HCT116 (cell line): Measurements from ENCODE around the gene CRACR2A. TPM values are rescaled to one million over a fixed set of nuclear protein-coding genes. Genes with fewer than 3 reads are reported as not detected.

Experiments used
- ATAC-seq: fragments of 200-7000 bp; cut with Tn5 transposase; 2 replicates; pipeline ENCODE4 v1.9.1; 2020; ENCODE audit warnings: mild to moderate bottlenecking, moderate library complexity
- BruUV-seq: library from RNA; stranded (reverse); fragments of 400-500 nt; replicated peaks from 2 replicates; lab custom pipeline; 2021; lab: Mats Ljungman, UMichigan
- CTCF ChIA-PET: fragments of 300-600 bp; sonication (Branson Sonifier 250); formaldehyde crosslinking; loops from one replicate; lab custom pipeline; 2021; ENCODE audit warnings: antibody characterized with exemption; lab: Charles Lee
- POLR2A ChIA-PET: fragments of 300-600, 350-600 bp; sonication (Branson Sonifier 250); formaldehyde crosslinking; loops from one replicate; lab custom pipeline; 2021; ENCODE audit warnings: antibody characterized with exemption; lab: Charles Lee
- RAD21 ChIA-PET, 2 experiments: fragments of 300-600 bp; sonication (Branson Sonifier 250); formaldehyde crosslinking; loops; one replicate each; lab custom pipeline; 2023; ENCODE audit warnings: low total read pairs in 2 of 2; ENCODE audit not compliant: uncharacterized antibody in 2 of 2, unreplicated experiment in 2 of 2, low non-redundant PET in 1 of 2; lab: Charles Lee
- DNase-seq: peaks from one replicate; pipeline ENCODE4 v3.0.0-alpha.2; 2010; ENCODE audit warnings: low read depth, low spot score
- H2AFZ ChIP-seq: fragments of 200-600 bp; shearing (Covaris generic), sonication (generic); 2 replicates; pipeline ENCODE4 v1.6.1; 2017; ENCODE audit warnings: low read depth, mixed run types, mixed read lengths, antibody characterized with exemption, low read length; ENCODE audit not compliant: poor library complexity, severe bottlenecking
- H3K27ac ChIP-seq: 2 replicates; pipeline ENCODE4 v1.5.1; 2012; ENCODE audit warnings: low read depth, low read length
- H3K27me3 ChIP-seq: fragments of 200-600 bp; sonication (generic); 2 replicates; pipeline ENCODE4 v1.6.1; 2016; ENCODE audit warnings: mixed run types, low read length, mixed read lengths; ENCODE audit not compliant: insufficient read depth
- H3K36me3 ChIP-seq, 2 experiments: fragments of 200-500 bp in 1 of 2; fragments of 200-600 bp in 1 of 2; sonication (Bioruptor generic) in 1 of 2; sonication (generic) in 1 of 2; 2 replicates each; pipeline versions ENCODE4 v1.5.1 to v1.6.1; 2014 to 2016; ENCODE audit warnings: low read length in 2 of 2, inconsistent platforms in 1 of 2, mixed read lengths in 1 of 2, mixed run types in 1 of 2; ENCODE audit not compliant: insufficient read depth in 2 of 2, control insufficient read depth in 1 of 2
- H3K4me1 ChIP-seq, 2 experiments: fragments of 200-600 bp in 1 of 2; sonication (generic) in 1 of 2; 2 replicates each; pipeline versions ENCODE4 v1.5.1 to v1.6.1; 2012 to 2017; ENCODE audit warnings: low read length in 2 of 2, inconsistent platforms in 1 of 2, mild to moderate bottlenecking in 1 of 2, mixed read lengths in 1 of 2, mixed run types in 1 of 2, moderate library complexity in 1 of 2; ENCODE audit not compliant: insufficient read depth in 2 of 2, control insufficient read depth in 1 of 2
- H3K4me2 ChIP-seq: fragments of 200-600 bp; sonication (generic); 2 replicates; pipeline ENCODE4 v1.6.1; 2017; ENCODE audit warnings: mixed run types, low read length, mixed read lengths
- H3K4me3 ChIP-seq, 2 experiments: fragments of 200-600 bp in 1 of 2; sonication (generic) in 1 of 2; replicated peaks in 1 of 2; 2 replicates each; pipeline ENCODE4 v1.5.1; 2011 to 2016; ENCODE audit warnings: low read length in 2 of 2, control low read depth in 1 of 2, low read depth in 1 of 2, mild to moderate bottlenecking in 1 of 2, mixed read lengths in 1 of 2, mixed run types in 1 of 2
- H3K79me2 ChIP-seq: fragments of 200-600 bp; sonication (generic); 2 replicates; pipeline ENCODE4 v1.6.1; 2017; ENCODE audit warnings: mild to moderate bottlenecking, mixed run types, low read length, moderate library complexity, mixed read lengths; ENCODE audit not compliant: insufficient read depth
- H3K9ac ChIP-seq: fragments of 200-600 bp; sonication (generic); 2 replicates; pipeline ENCODE4 v1.6.1; 2016; ENCODE audit warnings: low read length, mixed read lengths
- H3K9me2 ChIP-seq: fragments of 200-600 bp; sonication (generic), shearing (Covaris generic); 2 replicates; pipeline ENCODE4 v1.6.1; 2017; ENCODE audit warnings: mixed run types, mild to moderate bottlenecking, moderate library complexity; ENCODE audit not compliant: insufficient read depth
- H3K9me3 ChIP-seq, 2 experiments: fragments of 200-500 bp in 1 of 2; fragments of 200-600 bp in 1 of 2; sonication (Bioruptor generic) in 1 of 2; sonication (generic) in 1 of 2; 2 replicates each; pipeline ENCODE4 v1.6.1; 2014 to 2017; ENCODE audit warnings: low read length in 2 of 2, mixed read lengths in 2 of 2, inconsistent platforms in 1 of 2, low read depth in 1 of 2, mild to moderate bottlenecking in 1 of 2, mixed run types in 1 of 2, moderate library complexity in 1 of 2; ENCODE audit not compliant: control insufficient read depth in 1 of 2, insufficient read depth in 1 of 2
- H4K20me1 ChIP-seq: fragments of 200-600 bp; sonication (generic), shearing (Covaris generic); 2 replicates; pipeline ENCODE4 v1.6.1; 2017; ENCODE audit warnings: mixed run types, mild to moderate bottlenecking, moderate library complexity; ENCODE audit not compliant: insufficient read depth
- CBX3 ChIP-seq: IDR thresholded peaks from 2 replicates; pipeline ENCODE4 v1.6.1; 2012; ENCODE audit warnings: low read depth
- CTCF ChIP-seq, 3 experiments: fragments of 200-600 bp in 1 of 3; sonication (generic) in 1 of 3; IDR thresholded peaks in 2 of 3; conservative IDR thresholded peaks in 1 of 3; 2 replicates each; pipeline ENCODE4 v1.5.1; 2012 to 2017; ENCODE audit warnings: low read depth in 2 of 3, low read length in 2 of 3, antibody characterized with exemption in 1 of 3, borderline replicate concordance in 1 of 3, control low read depth in 1 of 3, mild to moderate bottlenecking in 1 of 3, mixed read lengths in 1 of 3, mixed run types in 1 of 3, moderate library complexity in 1 of 3; ENCODE audit not compliant: insufficient read depth in 1 of 3
- RAD21 ChIP-seq: IDR thresholded peaks from 2 replicates; pipeline ENCODE4 v1.6.1; 2012; ENCODE audit warnings: low read depth, mild to moderate bottlenecking
- SRF ChIP-seq: IDR thresholded peaks from 2 replicates; pipeline ENCODE4 v1.6.1; 2012; ENCODE audit warnings: low read depth
- YY1 ChIP-seq: IDR thresholded peaks from 2 replicates; pipeline ENCODE4 v1.6.1; 2011; ENCODE audit warnings: low read length, low read depth, moderate library complexity, mild to moderate bottlenecking; ENCODE audit not compliant: insufficient replicate concordance; ENCODE audit errors: extremely low read depth
- intact Hi-C: fragments of 100-400 bp; cut with micrococcal nuclease; formaldehyde crosslinking; loops from 2 replicates; pipeline ENCODE4 v1.10.0; 2022
- total RNA-seq: library from RNA; stranded (reverse); gene quantifications from one replicate; pipeline ENCODE4 v1.2.1, GENCODE V29; 2021; ENCODE audit not compliant: unreplicated experiment

Gene CRACR2A
- total RNA-seq, 1 experiment from 2014 or later = 18.4 TPM

GRCh38 chr12:3777206-3777809, 24.4 kb upstream of the CRACR2A start:
- TF ChIP-seq RAD21 (peak; percentile 82), SRF (no peak), CBX3 (no peak), CTCF (IDR thresholded peaks at IDR 0.05 in 2 of 3, conservative IDR thresholded peaks at IDR 0.05 in 1 of 3; ENCODE audit: borderline replicate concordance in 1 of 3, insufficient read depth in 1 of 3, low read depth in 2 of 3, low read length in 2 of 3) (peak; percentile 71 to 74 (median 71))
- TF ChIP-seq, all 23 proteins: peak for 2
- Histone ChIP-seq H3K9ac (no peak overlapping the region), H3K4me1 (no peaks in the 10 kb centered on the region), H3K4me2 (no peak overlapping the region), H3K9me2 (no peaks in the 10 kb centered on the region), H3K27ac (no peak overlapping the region), H3K4me3 (no peak overlapping the region), H3K79me2 (no peaks in the 10 kb centered on the region), H4K20me1 (no peaks in the 10 kb centered on the region), H3K27me3 (peaks cover 31% of the 10 kb centered on the region), H3K9me3 (no peaks in the 10 kb centered on the region), H2AFZ (no peak overlapping the region), H3K36me3 (no peaks in the 10 kb centered on the region)
- DNase-seq (peak; percentile 33), ATAC-seq (peak; percentile 90)
- intact Hi-C loops = loop anchor here (1.0 to 10.0 kb wide), 3 partner anchors 120 to 1443 kb away; no protein-coding TSS in a partner anchor
- ChIA-PET POLR2A (no interaction called here), CTCF (interaction anchor here (0.6 to 2.9 kb wide), 8 partner anchors 8 to 477 kb away, joined by 3 to 33 read pairs (median 3); no protein-coding TSS in a partner anchor), RAD21 (interaction anchor here in 1 of 2 experiments (1.4 kb wide), 1 partner anchor 477 kb away, joined by 6 read pairs; no protein-coding TSS in a partner anchor)
- BruUV-seq = no TSS peak

DNA sequence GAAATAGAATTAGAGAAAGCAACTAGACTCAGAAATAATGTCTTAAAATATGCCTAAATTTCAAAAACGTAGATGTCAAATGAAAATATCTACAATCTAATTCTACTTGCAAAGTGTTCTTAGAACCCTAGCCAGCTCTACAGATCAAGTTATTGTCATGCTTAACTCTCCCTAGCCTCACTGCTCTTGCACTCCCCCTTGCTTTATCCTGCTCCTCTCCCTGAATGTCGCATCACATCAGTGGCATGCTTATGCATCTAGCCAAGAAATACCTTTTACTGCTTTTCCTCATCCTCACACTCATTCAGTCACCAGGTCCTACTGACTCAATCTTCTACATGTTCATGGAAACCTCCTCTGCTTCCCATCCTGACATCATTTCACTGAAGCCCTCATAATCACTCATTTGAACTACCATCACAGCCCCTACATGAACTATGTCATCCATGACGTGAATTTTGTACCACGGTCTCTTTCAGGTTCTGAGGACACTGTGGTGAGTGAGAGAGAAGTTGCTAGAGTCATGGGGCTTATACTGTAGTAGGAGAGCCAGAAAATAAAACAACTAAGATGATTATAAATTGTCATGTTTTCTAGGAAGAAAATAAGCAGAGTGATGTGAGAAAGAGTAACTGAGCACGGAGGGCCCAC, 22.6 kb upstream of the CRACR2A start:
- Histone ChIP-seq H2AFZ (no peak overlapping the region), H3K9ac (no peak overlapping the region), H4K20me1 (no peaks in the 10 kb centered on the region), H3K79me2 (no peaks in the 10 kb centered on the region), H3K4me3 (no peak overlapping the region), H3K4me1 (no peaks in the 10 kb centered on the region), H3K9me2 (no peaks in the 10 kb centered on the region)
- POLR2A ChIA-PET = no interaction called here
- RAD21 ChIA-PET = interaction anchor here in 1 of 2 experiments (0.6 kb wide), 1 partner anchor 474 kb away, joined by 3 read pairs; no protein-coding TSS in a partner anchor
- no peak for TF ChIP-seq YY1
- TF ChIP-seq, all 23 proteins: peak for 0
- Histone ChIP-seq H3K36me3 (no peaks in the 10 kb centered on the region), H3K4me2 (no peak overlapping the region), H3K9me3 (no peaks in the 10 kb centered on the region), H3K27ac (no peak overlapping the region), H3K27me3 (peaks cover 31% of the 10 kb centered on the region)
- no peak for ATAC-seq
- intact Hi-C loops = loop anchor here (5.0 to 10.0 kb wide), 2 partner anchors 118 to 1441 kb away; no protein-coding TSS in a partner anchor
- no TSS peak for BruUV-seq
- CTCF ChIA-PET = interaction anchor here (1.9 to 2.9 kb wide), 2 partner anchors 475 to 476 kb away, joined by 10 to 33 read pairs; no protein-coding TSS in a partner anchor
- no peak for DNase-seq
